CD14-positive monocyte (primary cell): Measurements from ENCODE around the gene TSPAN32. TPM values are rescaled to one million over a fixed set of nuclear protein-coding genes. Genes with fewer than 3 reads are reported as not detected.

Source experiments
- DNase-seq, 3 donors: peaks; one replicate each; pipeline ENCODE4 v3.0.0-alpha.2; 2011 to 2022
- H2AFZ ChIP-seq: 2 replicates; pipeline ENCODE4 v1.6.0; 2012; ENCODE audit warnings: mild to moderate bottlenecking, low read depth, low read length, inconsistent platforms; ENCODE audit not compliant: insufficient read depth, poor library complexity, severe bottlenecking
- H3K27ac ChIP-seq, 2 donors: 1 replicate in 1 of 2; 2 replicates in 1 of 2; pipeline ENCODE4 v1.5.1; 2012 to 2013; ENCODE audit warnings: low read length in 2 of 2, control low read depth in 1 of 2, inconsistent platforms in 1 of 2, low read depth in 1 of 2, mild to moderate bottlenecking in 1 of 2
- H3K27me3 ChIP-seq, 2 donors: one replicate each; pipeline versions ENCODE4 v1.6.0 to v1.6.1; 2011 to 2013; ENCODE audit warnings: low read length in 2 of 2; ENCODE audit not compliant: control insufficient read depth in 2 of 2, insufficient read depth in 2 of 2
- H3K36me3 ChIP-seq, 2 donors: replicated peaks in 1 of 2; 1 replicate in 1 of 2; 2 replicates in 1 of 2; pipeline versions ENCODE4 v1.5.1 to v1.6.1; 2012 to 2013; ENCODE audit warnings: low read length in 2 of 2, control low read depth in 1 of 2, inconsistent platforms in 1 of 2, mild to moderate bottlenecking in 1 of 2; ENCODE audit not compliant: insufficient read depth in 2 of 2, control insufficient read depth in 1 of 2
- H3K4me1 ChIP-seq, 2 donors: 1 replicate in 1 of 2; 2 replicates in 1 of 2; pipeline versions ENCODE4 v1.5.1 to v1.6.1; 2012 to 2013; ENCODE audit warnings: low read length in 2 of 2, control low read depth in 1 of 2, inconsistent platforms in 1 of 2, mild to moderate bottlenecking in 1 of 2, moderate library complexity in 1 of 2; ENCODE audit not compliant: insufficient read depth in 2 of 2, control insufficient read depth in 1 of 2
- H3K4me2 ChIP-seq: replicated peaks from 2 replicates; pipeline ENCODE3; 2012; ENCODE audit warnings: low read length, moderate library complexity, mild to moderate bottlenecking; ENCODE audit not compliant: poor library complexity, severe bottlenecking; ENCODE audit errors: extremely low read depth
- H3K4me3 ChIP-seq, 3 experiments: fragments of 200-600 bp in 1 of 3; sonication (generic) in 1 of 3; replicated peaks in 1 of 3; 1 replicate in 2 of 3; 2 replicates in 1 of 3; pipeline ENCODE4 v1.5.1; 2011 to 2013; ENCODE audit warnings: low read length in 3 of 3, mild to moderate bottlenecking in 3 of 3, control low read depth in 2 of 3, low read depth in 2 of 3, inconsistent platforms in 1 of 3, moderate library complexity in 1 of 3
- H3K79me2 ChIP-seq: 2 replicates; pipeline ENCODE4 v1.6.0; 2012; ENCODE audit warnings: mild to moderate bottlenecking, control low read depth, inconsistent platforms, low read length, moderate library complexity; ENCODE audit not compliant: insufficient read depth
- H3K9ac ChIP-seq: 2 replicates; pipeline ENCODE4 v1.6.0; 2017; ENCODE audit warnings: low read length, mild to moderate bottlenecking; ENCODE audit not compliant: insufficient read depth, poor library complexity, severe bottlenecking
- H3K9me3 ChIP-seq, 2 donors: replicated peaks in 1 of 2; 1 replicate in 1 of 2; 2 replicates in 1 of 2; pipeline versions ENCODE4 v1.5.1 to v1.6.1; 2012 to 2013; ENCODE audit warnings: low read length in 2 of 2, control low read depth in 1 of 2; ENCODE audit not compliant: control insufficient read depth in 1 of 2, insufficient read depth in 1 of 2
- H4K20me1 ChIP-seq: 2 replicates; pipeline ENCODE4 v1.6.0; 2012; ENCODE audit warnings: mild to moderate bottlenecking, low read length, control low read depth, moderate library complexity; ENCODE audit not compliant: insufficient read depth
- H3K27ac Mint-ChIP-seq, 7 donors: one replicate each; pipeline ENCODE4 v1.8.0; 2020; ENCODE audit warnings: mild to moderate bottlenecking in 7 of 7, mixed read lengths in 7 of 7, moderate library complexity in 6 of 7, inconsistent platforms in 2 of 7
- H3K27me3 Mint-ChIP-seq, 3 donors: one replicate each; pipeline ENCODE4 v1.8.0; 2021 to 2022; ENCODE audit warnings: low read depth in 3 of 3, mild to moderate bottlenecking in 3 of 3, mixed read lengths in 3 of 3, moderate library complexity in 3 of 3, inconsistent platforms in 1 of 3
- H3K36me3 Mint-ChIP-seq, 2 donors: one replicate each; pipeline ENCODE4 v1.8.0; 2020; ENCODE audit warnings: mixed read lengths in 2 of 2, inconsistent platforms in 1 of 2, mild to moderate bottlenecking in 1 of 2
- H3K4me1 Mint-ChIP-seq: one replicate; pipeline ENCODE4 v1.8.0; 2020; ENCODE audit warnings: mild to moderate bottlenecking, mixed read lengths
- H3K4me3 Mint-ChIP-seq, 2 donors: one replicate each; pipeline ENCODE4 v1.8.0; 2020; ENCODE audit warnings: mild to moderate bottlenecking in 2 of 2, mixed read lengths in 2 of 2, moderate library complexity in 1 of 2
- H3K9me3 Mint-ChIP-seq, 7 donors: one replicate each; pipeline ENCODE4 v1.8.0; 2020 to 2022; ENCODE audit warnings: mixed read lengths in 7 of 7, mild to moderate bottlenecking in 6 of 7, moderate library complexity in 6 of 7, inconsistent platforms in 2 of 7
- CTCF ChIP-seq: fragments of 200-600 bp; IDR thresholded peaks from one replicate; pipeline ENCODE4 v1.8.0; 2022; ENCODE audit warnings: antibody characterized with exemption, mild to moderate bottlenecking
- WGBS: methylation state at CpG from one replicate; pipeline ENCODE4 v1.1.5; 2013; ENCODE audit warnings: missing lambda C conversion rate; ENCODE audit not compliant: insufficient coverage; 5-methylcytosine and 5-hydroxymethylcytosine counted together
- intact Hi-C, 2 donors: fragments of 100-400 bp; cut with micrococcal nuclease; formaldehyde crosslinking; loops; one replicate each; pipeline versions ENCODE4 v1.15.0 to v1.15.1; 2023
- polyA plus RNA-seq, 3 donors: library from polyadenylated mRNA; depleted of rRNA in 1 of 3; unstranded in 2 of 3; stranded (reverse) in 1 of 3; fragments of 300-500 nt in 2 of 3; fragments of >200 nt in 1 of 3; fragmentation: Illumina TruSeq in 2 of 3; gene quantifications; 1 replicate in 2 of 3; 2 replicates in 1 of 3; pipeline ENCODE4 v1.2.3, GENCODE V29; 2012 to 2021

TSPAN32 gene
- polyA plus RNA-seq, 3 donors: 34.8 to 136 (median 82.5) TPM

- Histone ChIP-seq H3K4me3 (no peak overlapping the region), H3K9ac (no peak overlapping the region), H4K20me1 (peaks cover 56% of the 10 kb centered on the region), H3K4me1 (peaks cover 26 to 29% of the 10 kb centered on the region in 2 donors), H3K27ac (no peak overlapping the region), H3K4me2 (no peak overlapping the region), H3K79me2 (peaks cover 14% of the 10 kb centered on the region), H3K36me3 (peaks cover 29 to 34% of the 10 kb centered on the region in 2 donors), H3K9me3 (no peaks in the 10 kb centered on the region), H2AFZ (no peak overlapping the region), H3K27me3 (peaks cover 0 to 2% of the 10 kb centered on the region in 2 donors)
- peaks cover 15 to 30% of the 10 kb centered on the region in 2 donors for H3K36me3 Mint-ChIP-seq
- WGBS: 82% methylated on average over 8 of the region's 8 CpGs
- TF ChIP-seq CTCF: no peak
- H3K27ac Mint-ChIP-seq: no peak overlapping the region
- intact Hi-C loops: loop anchor here in 1 of 2 donors (5.0 kb wide), 1 partner anchor 98 kb away; no protein-coding TSS in a partner anchor
- H3K4me3 Mint-ChIP-seq: peak overlapping the region in 1 of 2 donors; percentile 41
- DNase-seq: no peak
- peaks cover 13 to 17% (median 14%) of the 10 kb centered on the region in 3 donors for H3K27me3 Mint-ChIP-seq
- peaks cover 0 to 3% (median 0%) of the 10 kb centered on the region in 7 donors for H3K9me3 Mint-ChIP-seq
- H3K4me1 Mint-ChIP-seq: peaks cover 43% of the 10 kb centered on the region
Observed at GRCh38 chr11:2294926-2295290, 6.9 kb upstream of the TSPAN32 start.

GRCh38 chr11:2295971-2296912 lies 5.6 kb upstream of the TSPAN32 start:
- Mint-ChIP-seq H3K27me3 (peaks cover 6 to 11% (median 10%) of the 10 kb centered on the region in 3 donors), H3K9me3 (peaks cover 0 to 3% (median 0%) of the 10 kb centered on the region in 7 donors), H3K4me3 (no peak overlapping the region), H3K36me3 (peaks cover 15 to 30% of the 10 kb centered on the region in 2 donors), H3K27ac (peak overlapping the region in 3 of 7 donors; percentile 10 to 42 (median 19)), H3K4me1 (peaks cover 47% of the 10 kb centered on the region)
- Histone ChIP-seq H3K9me3 (no peaks in the 10 kb centered on the region), H3K27ac (no peak overlapping the region), H4K20me1 (peaks cover 56% of the 10 kb centered on the region), H3K4me2 (no peak overlapping the region), H2AFZ (no peak overlapping the region), H3K36me3 (peaks cover 29 to 34% of the 10 kb centered on the region in 2 donors), H3K4me1 (peaks cover 32 to 36% of the 10 kb centered on the region in 2 donors), H3K27me3 (peaks cover 0 to 2% of the 10 kb centered on the region in 2 donors), H3K9ac (no peak overlapping the region), H3K79me2 (peaks cover 25% of the 10 kb centered on the region), H3K4me3 (no peak overlapping the region)
- no peak for TF ChIP-seq CTCF
- WGBS: 92% methylated on average over 12 of the region's 17 CpGs
- intact Hi-C loops: loop anchor here in 1 of 2 donors (5.0 kb wide), 1 partner anchor 99 kb away; no protein-coding TSS in a partner anchor
- DNase-seq: no peak
